AG04449 (cell line): ENCODE measurements around the gene PLEKHH1.
"Not testable (repeated sequence)": the region's sequence is repeated elsewhere in the genome, so short reads cannot be mapped to it uniquely, and the experiment has no call there.

Experiments used
- CTCF ChIA-PET: fragments of 350-600 bp; formaldehyde crosslinking; extraction: SDS; loops from one replicate; lab custom pipeline; 2021; ENCODE audit warnings: antibody characterized with exemption; lab: Yijun Ruan, JAX
- POLR2A ChIA-PET: fragments of 400-600, 350-600 bp; formaldehyde crosslinking; extraction: SDS; loops from one replicate; lab custom pipeline; 2020; ENCODE audit warnings: antibody characterized with exemption, inconsistent platforms; lab: Yijun Ruan, JAX
- DNase-seq: peaks from one replicate; pipeline ENCODE4 v3.0.0-alpha.2; 2010; ENCODE audit warnings: low read depth, low spot score
- H3K4me3 ChIP-seq: 2 replicates; pipeline ENCODE4 v1.5.1; 2011; ENCODE audit warnings: low read depth, mild to moderate bottlenecking, control low read depth, low read length
- CTCF ChIP-seq: IDR thresholded peaks from one replicate; pipeline ENCODE4 v1.5.1; 2011; ENCODE audit warnings: mild to moderate bottlenecking, moderate library complexity, low read length, control low read depth, inconsistent platforms; ENCODE audit not compliant: insufficient read depth; ENCODE audit errors: missing control alignments

The PLEKHH1 gene

GRCh38 chr14:67539116-67539515, 6.0 kb downstream of the PLEKHH1 start:
- TF ChIP-seq CTCF: no peak
- no peak for DNase-seq
- ChIA-PET CTCF (interaction anchor here (1.0 to 3.3 kb wide), 2 partner anchors 12 to 32 kb away, joined by 5 to 20 read pairs; no protein-coding TSS in a partner anchor), POLR2A (no interaction called here)
- no peak overlapping the region for H3K4me3 ChIP-seq

GRCh38 chr14:67541448-67542387, 8.6 kb downstream of the PLEKHH1 start:
- ChIA-PET POLR2A (no interaction called here), CTCF (interaction anchor here (0.6 to 3.7 kb wide), 5 partner anchors 15 to 163 kb away, joined by 3 to 30 read pairs (median 3); no protein-coding TSS in a partner anchor)
- no peak for DNase-seq
- H3K4me3 ChIP-seq: no peak overlapping the region
- no peak for TF ChIP-seq CTCF

- H3K4me3 ChIP-seq, DNase-seq, POLR2A ChIA-PET: not testable (repeated sequence)
- CTCF ChIA-PET: interaction anchor here (1.1 to 3.7 kb wide), 2 partner anchors 16 to 115 kb away, joined by 3 to 30 read pairs; no protein-coding TSS in a partner anchor
These were observed 9.5 kb downstream of the PLEKHH1 start for GRCh38 chr14:67542620-67543019.

GRCh38 chr14:67544590-67544989, 11.5 kb downstream of the PLEKHH1 start:
- H3K4me3 ChIP-seq: no peak overlapping the region
- TF ChIP-seq CTCF: no peak
- ChIA-PET CTCF (interaction anchor here (1.6 kb wide), 1 partner anchor 26 kb away, joined by 8 read pairs; no protein-coding TSS in a partner anchor), POLR2A (no interaction called here)
- no peak for DNase-seq

GRCh38 chr14:67547224-67547780, 14.2 kb downstream of the PLEKHH1 start:
- POLR2A ChIA-PET: no interaction called here
- CTCF ChIA-PET: interaction anchor here (1.2 to 3.6 kb wide), 2 partner anchors 24 to 120 kb away, joined by 4 to 14 read pairs; no protein-coding TSS in a partner anchor

GRCh38 chr14:67549734-67550133, 16.6 kb downstream of the PLEKHH1 start:
- no peak overlapping the region for H3K4me3 ChIP-seq
- POLR2A ChIA-PET: no interaction called here
- CTCF ChIA-PET: interaction anchor here (3.6 kb wide), 1 partner anchor 21 kb away, joined by 14 read pairs; no protein-coding TSS in a partner anchor
- DNase-seq: no peak
- no peak for TF ChIP-seq CTCF

More at GRCh38 chr14:67547224-67547780, 14.2 kb downstream of the PLEKHH1 start:
- DNase-seq: no peak
- no peak for TF ChIP-seq CTCF
- H3K4me3 ChIP-seq: no peak overlapping the region
